RWPE2 (cell line): Measurements from ENCODE around the gene ABT1.

Experiments
- ATAC-seq: fragments of 200-7000 bp; cut with Tn5 transposase; 3 replicates; pipeline ENCODE4 v1.9.1; 2021; ENCODE audit warnings: low read depth
- DNase-seq: peaks from one replicate; pipeline ENCODE4 v3.0.0-alpha.2; 2020; ENCODE audit warnings: low spot score
- H3K27ac ChIP-seq: fragments of 450-650 bp; 2 replicates; pipeline ENCODE4 v1.5.1; 2017; ENCODE audit warnings: mild to moderate bottlenecking; ENCODE audit not compliant: poor library complexity, severe bottlenecking
- H3K27me3 ChIP-seq: fragments of 250-450 bp; sonication (Bioruptor Pico); 2 replicates; pipeline ENCODE4 v1.5.1; 2021; ENCODE audit warnings: mild to moderate bottlenecking, moderate library complexity; ENCODE audit not compliant: insufficient read depth, poor library complexity, severe bottlenecking
- H3K36me3 ChIP-seq: fragments of 250-450 bp; sonication (Bioruptor Pico); 2 replicates; pipeline ENCODE4 v1.5.1; 2020; ENCODE audit warnings: low read depth, mild to moderate bottlenecking, moderate library complexity
- H3K4me1 ChIP-seq: fragments of 250-450 bp; sonication (Bioruptor Pico); 2 replicates; pipeline ENCODE4 v1.5.1; 2021; ENCODE audit warnings: mild to moderate bottlenecking, moderate library complexity; ENCODE audit not compliant: insufficient read depth, poor library complexity, severe bottlenecking
- H3K4me3 ChIP-seq: fragments of 250-450 bp; sonication (Bioruptor Pico); 2 replicates; pipeline ENCODE4 v1.5.1; 2021; ENCODE audit warnings: mild to moderate bottlenecking, moderate library complexity; ENCODE audit not compliant: severe bottlenecking
- H3K9me3 ChIP-seq: fragments of 250-450 bp; sonication (Bioruptor Pico); 2 replicates; pipeline ENCODE4 v1.5.1; 2021; ENCODE audit warnings: mild to moderate bottlenecking, moderate library complexity; ENCODE audit not compliant: severe bottlenecking
- CTCF ChIP-seq: fragments of 450-650 bp; IDR thresholded peaks from one replicate; pipeline ENCODE4 v1.5.1; 2017; ENCODE audit warnings: mild to moderate bottlenecking, moderate library complexity; ENCODE audit not compliant: poor library complexity, severe bottlenecking

Gene ABT1

GRCh38 chr6:26600759-26601158 is 4.0 kb downstream of the ABT1 start:
- no peak for ATAC-seq
- no peak overlapping the region for H3K27ac ChIP-seq
- no peaks in the 10 kb centered on the region for H3K4me1 ChIP-seq
- H3K9me3 ChIP-seq, result no peaks in the 10 kb centered on the region
- H3K27me3 ChIP-seq, result no peaks in the 10 kb centered on the region
- H3K4me3 ChIP-seq, result no peak overlapping the region
- no peak for TF ChIP-seq CTCF
- no peak for DNase-seq
- peaks cover 15% of the 10 kb centered on the region for H3K36me3 ChIP-seq

DNA sequence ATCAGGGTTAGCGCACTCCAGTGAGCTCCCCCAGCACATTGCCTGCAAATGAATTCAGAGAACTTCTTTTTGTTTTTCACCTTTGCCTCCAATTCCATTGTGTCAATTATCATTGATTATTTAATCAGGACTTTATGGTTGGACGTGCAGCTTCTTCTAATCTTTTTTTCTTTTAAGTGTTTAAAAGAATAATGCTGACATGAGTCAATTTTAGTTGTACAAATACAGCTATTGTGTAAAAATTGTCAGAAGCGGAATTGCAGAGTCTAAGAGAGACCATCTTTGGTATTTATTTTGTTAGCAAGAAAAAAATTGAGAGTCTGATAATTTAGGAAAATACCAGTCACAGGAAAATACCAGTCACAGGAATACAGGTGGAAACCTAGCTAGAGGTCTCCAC is 5.5 kb downstream of the ABT1 start:
- Histone ChIP-seq H3K27ac (no peak overlapping the region), H3K4me1 (no peaks in the 10 kb centered on the region), H3K27me3 (no peaks in the 10 kb centered on the region), H3K36me3 (peaks cover 15% of the 10 kb centered on the region), H3K4me3 (no peak overlapping the region), H3K9me3 (no peaks in the 10 kb centered on the region)
- DNase-seq, result no peak
- no peak for TF ChIP-seq CTCF
- ATAC-seq, result no peak

- Histone ChIP-seq H3K27me3 (no peaks in the 10 kb centered on the region), H3K4me1 (peaks cover 3% of the 10 kb centered on the region), H3K27ac (no peak overlapping the region), H3K9me3 (no peaks in the 10 kb centered on the region), H3K36me3 (peaks cover 4% of the 10 kb centered on the region), H3K4me3 (no peak overlapping the region)
- DNase-seq (no peak), ATAC-seq (no peak)
- no peak for TF ChIP-seq CTCF
These were observed 7.3 kb downstream of the ABT1 start for GRCh38 chr6:26604026-26604425.

- no peak for DNase-seq
- no peak overlapping the region for H3K4me3 ChIP-seq
- ATAC-seq, result no peak
- TF ChIP-seq CTCF, result no peak
- no peaks in the 10 kb centered on the region for H3K36me3 ChIP-seq
- H3K27ac ChIP-seq, result no peak overlapping the region
- peaks cover 3% of the 10 kb centered on the region for H3K4me1 ChIP-seq
- H3K27me3 ChIP-seq, result no peaks in the 10 kb centered on the region
- H3K9me3 ChIP-seq, result no peaks in the 10 kb centered on the region
These were observed 8.0 kb downstream of the ABT1 start for GRCh38 chr6:26604797-26605196.

- peak; percentile 90 for TF ChIP-seq CTCF
- Histone ChIP-seq H3K27ac (no peak overlapping the region), H3K4me3 (peak overlapping the region; percentile 17), H3K27me3 (no peaks in the 10 kb centered on the region), H3K4me1 (peaks cover 3% of the 10 kb centered on the region), H3K36me3 (no peaks in the 10 kb centered on the region), H3K9me3 (no peaks in the 10 kb centered on the region)
- DNase-seq, result no peak
- ATAC-seq, result peak; percentile 91
These were observed 10.9 kb downstream of the ABT1 start for GRCh38 chr6:26607434-26608230.
